ENCODE results near the gene VSX1. TPM values are rescaled to one million over a fixed set of nuclear protein-coding genes. Genes with fewer than 3 reads are reported as not detected.

The VSX1 gene
- total RNA-seq, 1 donor from 2014 or later = not detected

DNA sequence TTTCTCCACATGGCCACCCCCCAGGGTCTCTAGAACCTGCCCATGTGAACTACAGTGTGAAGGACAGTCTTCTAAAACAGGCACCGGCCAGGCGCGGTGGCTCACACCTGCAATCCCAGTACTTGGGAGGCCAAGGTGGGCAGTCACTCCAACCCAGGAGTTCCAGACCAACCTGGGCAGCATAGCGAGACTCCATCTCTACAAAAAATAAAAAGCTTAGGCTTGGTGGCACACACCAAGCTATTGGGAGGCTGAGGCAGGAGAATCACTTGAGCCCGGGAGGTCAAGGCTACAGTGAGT is 37.7 kb downstream of the VSX1 start:
- H3K9me3 Mint-ChIP-seq = no peaks in the 10 kb centered on the region
- no peak overlapping the region for H3K4me3 Mint-ChIP-seq
- DNase-seq (ENCODE audit: low spot score) = no peak
- H3K27ac Mint-ChIP-seq = no peak overlapping the region
- H3K27me3 Mint-ChIP-seq (ENCODE audit: insufficient read depth) = peaks cover 3% of the 10 kb centered on the region
- intact Hi-C loops (cut with micrococcal nuclease) = no loop called here
- H3K36me3 Mint-ChIP-seq (ENCODE audit: low read depth) = peaks cover 5% of the 10 kb centered on the region
- H3K4me1 Mint-ChIP-seq (ENCODE audit: low read depth) = peaks cover 9% of the 10 kb centered on the region

DNA sequence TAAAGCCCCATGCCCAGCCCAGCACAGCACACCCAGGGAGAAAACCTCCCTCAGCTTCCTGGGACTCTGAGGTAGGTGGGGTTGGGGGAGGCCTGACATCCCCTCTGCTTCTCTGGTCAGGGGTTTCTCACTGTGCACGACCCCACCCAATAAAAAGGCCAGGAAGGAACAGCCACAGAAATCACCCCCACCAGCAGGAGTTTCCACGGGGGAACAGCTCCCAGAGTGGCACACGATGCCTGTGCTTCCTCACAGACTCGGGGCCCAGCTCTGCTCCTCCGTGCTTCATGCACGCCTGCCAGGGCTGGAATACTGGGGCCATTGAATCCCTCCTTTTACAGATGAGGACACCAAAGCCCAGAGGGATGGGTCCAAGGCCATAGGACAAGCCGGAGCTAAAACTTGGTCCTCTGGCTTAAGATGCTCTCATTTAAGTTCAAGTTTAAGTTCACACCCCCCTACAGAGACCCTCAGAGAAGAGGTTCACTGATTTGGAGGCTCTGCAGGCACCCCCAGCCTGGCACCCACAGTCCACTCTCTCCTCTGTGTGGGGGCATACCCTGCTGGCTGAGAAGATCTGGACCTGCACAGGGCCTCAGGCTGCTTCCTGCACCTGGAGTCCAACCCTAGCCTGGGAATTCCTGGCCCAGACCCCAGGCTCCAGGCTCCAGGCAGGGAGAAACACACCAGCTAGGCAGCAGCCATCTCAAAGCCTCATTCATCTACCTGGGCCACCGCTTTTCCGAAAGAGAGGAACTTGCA is 38.3 kb downstream of the VSX1 start:
- H3K4me3 Mint-ChIP-seq = no peak overlapping the region
- no peak for DNase-seq (ENCODE audit: low spot score)
- no peaks in the 10 kb centered on the region for H3K9me3 Mint-ChIP-seq
- intact Hi-C loops (cut with micrococcal nuclease) = no loop called here
- H3K36me3 Mint-ChIP-seq (ENCODE audit: low read depth) = peaks cover 5% of the 10 kb centered on the region
- no peaks in the 10 kb centered on the region for H3K27me3 Mint-ChIP-seq (ENCODE audit: insufficient read depth)
- H3K4me1 Mint-ChIP-seq (ENCODE audit: low read depth) = peaks cover 9% of the 10 kb centered on the region
- no peak overlapping the region for H3K27ac Mint-ChIP-seq

DNA sequence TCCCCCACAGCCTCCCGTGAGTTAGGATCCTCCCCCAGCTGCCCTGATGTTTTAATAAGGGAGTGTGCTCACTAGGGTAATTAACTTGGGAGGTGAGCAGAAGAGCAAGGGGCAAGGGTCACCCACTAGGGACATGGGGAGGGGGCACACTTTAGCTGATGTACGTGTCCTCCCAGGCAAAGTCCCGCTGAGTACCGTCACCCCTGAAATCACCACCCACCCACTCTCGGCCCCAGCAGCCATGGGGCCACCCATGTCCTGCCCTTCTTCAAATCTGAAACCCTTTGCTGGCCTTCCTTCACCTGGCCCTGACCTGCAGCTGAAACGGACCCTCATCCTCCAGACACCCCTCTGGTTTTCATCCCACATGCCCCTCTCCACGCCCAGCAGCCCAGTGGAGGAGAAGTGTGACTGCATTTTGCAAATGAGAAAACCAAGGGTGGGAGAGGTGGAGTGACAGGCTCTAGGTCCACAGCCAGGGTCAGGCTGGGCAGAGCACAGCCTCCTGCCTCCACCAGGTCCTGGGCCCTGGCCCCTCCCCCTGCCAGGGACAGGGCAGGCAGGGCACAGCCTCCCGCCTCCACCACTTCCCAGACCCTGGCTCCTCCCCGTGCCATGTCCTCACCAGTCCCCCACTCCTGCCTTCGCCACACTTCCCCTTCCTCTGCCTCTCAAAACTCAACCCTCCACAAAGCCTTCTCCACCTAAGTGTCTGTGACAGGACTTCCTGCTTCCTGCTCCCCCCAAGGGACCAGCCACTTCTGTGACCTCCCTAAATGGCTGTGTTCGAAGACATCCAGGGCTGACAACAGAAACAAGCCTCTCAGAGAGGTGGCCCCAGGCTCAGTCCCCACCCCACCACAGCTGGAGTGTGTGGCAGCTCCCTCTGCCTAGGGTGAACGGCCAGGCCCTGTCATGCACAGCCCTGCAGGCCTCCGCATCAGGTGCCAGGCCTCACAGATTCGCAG is 39.1 kb downstream of the VSX1 start:
- intact Hi-C loops (cut with micrococcal nuclease) = no loop called here
- Mint-ChIP-seq H3K4me1 (ENCODE audit: low read depth) (peaks cover 14% of the 10 kb centered on the region), H3K9me3 (no peaks in the 10 kb centered on the region), H3K27me3 (ENCODE audit: insufficient read depth) (no peaks in the 10 kb centered on the region), H3K36me3 (ENCODE audit: low read depth) (peaks cover 5% of the 10 kb centered on the region), H3K4me3 (no peak overlapping the region), H3K27ac (no peak overlapping the region)
- DNase-seq (ENCODE audit: low spot score) = peak; percentile 6

DNA sequence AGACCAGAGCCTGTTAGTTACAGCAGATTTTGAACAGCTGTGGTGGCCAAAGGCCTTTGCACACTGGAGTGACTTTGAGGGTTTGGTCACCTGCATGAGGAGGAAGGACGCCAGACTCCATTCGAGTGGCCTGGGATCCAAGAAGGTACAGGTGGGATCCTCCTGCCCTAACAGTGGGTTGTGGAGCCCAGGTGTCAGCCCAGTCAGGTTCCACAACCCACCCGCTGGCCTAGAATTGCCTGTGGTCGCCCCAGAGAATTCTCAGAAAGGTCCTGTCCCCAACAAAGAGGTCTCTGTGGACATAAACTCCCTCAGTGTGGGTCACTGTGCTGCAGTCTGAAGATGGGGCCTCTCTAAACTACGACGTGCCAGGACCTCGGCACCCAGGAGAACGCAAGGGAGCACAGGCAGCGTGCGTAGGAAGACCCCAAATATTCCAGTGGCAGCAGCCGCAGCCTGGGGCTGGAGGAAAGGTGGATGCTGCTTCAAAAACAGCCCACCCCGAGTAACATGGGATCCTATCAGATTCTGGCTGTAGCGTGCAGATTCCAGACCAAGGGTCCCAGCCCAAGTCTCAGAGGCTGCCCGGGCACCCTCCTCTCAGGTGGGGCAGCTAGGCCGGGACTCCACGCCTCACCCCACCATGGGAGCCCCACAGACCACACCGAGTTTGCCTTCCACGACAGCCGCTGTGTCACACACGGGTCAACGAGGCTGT is 40.0 kb downstream of the VSX1 start:
- H3K4me1 Mint-ChIP-seq (ENCODE audit: low read depth) = peaks cover 19% of the 10 kb centered on the region
- DNase-seq (ENCODE audit: low spot score) = no peak
- H3K36me3 Mint-ChIP-seq (ENCODE audit: low read depth) = no peaks in the 10 kb centered on the region
- H3K27me3 Mint-ChIP-seq (ENCODE audit: insufficient read depth) = no peaks in the 10 kb centered on the region
- H3K4me3 Mint-ChIP-seq = no peak overlapping the region
- intact Hi-C loops (cut with micrococcal nuclease) = no loop called here
- no peaks in the 10 kb centered on the region for H3K9me3 Mint-ChIP-seq
- no peak overlapping the region for H3K27ac Mint-ChIP-seq

DNA sequence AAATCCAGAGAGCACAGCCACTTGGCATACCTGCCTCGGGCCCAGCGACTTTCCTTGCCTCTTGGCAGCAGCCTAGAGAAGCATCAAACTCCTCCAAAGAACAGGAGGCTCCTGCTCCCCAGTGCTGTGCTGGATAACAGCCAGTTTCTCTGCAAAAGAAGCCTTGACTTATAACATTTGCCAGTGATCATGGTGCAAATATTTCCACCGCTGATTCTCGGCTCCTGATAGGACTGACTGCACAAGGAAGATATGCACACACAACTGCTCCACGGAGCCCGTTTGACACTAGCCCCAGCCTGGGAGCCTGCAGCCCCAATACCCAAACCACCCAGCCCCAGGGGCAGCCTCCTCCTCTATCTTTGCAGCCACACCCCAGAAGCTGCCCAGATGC is 41.5 kb downstream of the VSX1 start:
- Mint-ChIP-seq H3K36me3 (ENCODE audit: low read depth) (no peaks in the 10 kb centered on the region), H3K4me1 (ENCODE audit: low read depth) (peaks cover 33% of the 10 kb centered on the region), H3K27ac (no peak overlapping the region), H3K4me3 (no peak overlapping the region), H3K27me3 (ENCODE audit: insufficient read depth) (no peaks in the 10 kb centered on the region), H3K9me3 (no peaks in the 10 kb centered on the region)
- intact Hi-C loops (cut with micrococcal nuclease) = no loop called here
- DNase-seq (ENCODE audit: low spot score) = no peak

DNA sequence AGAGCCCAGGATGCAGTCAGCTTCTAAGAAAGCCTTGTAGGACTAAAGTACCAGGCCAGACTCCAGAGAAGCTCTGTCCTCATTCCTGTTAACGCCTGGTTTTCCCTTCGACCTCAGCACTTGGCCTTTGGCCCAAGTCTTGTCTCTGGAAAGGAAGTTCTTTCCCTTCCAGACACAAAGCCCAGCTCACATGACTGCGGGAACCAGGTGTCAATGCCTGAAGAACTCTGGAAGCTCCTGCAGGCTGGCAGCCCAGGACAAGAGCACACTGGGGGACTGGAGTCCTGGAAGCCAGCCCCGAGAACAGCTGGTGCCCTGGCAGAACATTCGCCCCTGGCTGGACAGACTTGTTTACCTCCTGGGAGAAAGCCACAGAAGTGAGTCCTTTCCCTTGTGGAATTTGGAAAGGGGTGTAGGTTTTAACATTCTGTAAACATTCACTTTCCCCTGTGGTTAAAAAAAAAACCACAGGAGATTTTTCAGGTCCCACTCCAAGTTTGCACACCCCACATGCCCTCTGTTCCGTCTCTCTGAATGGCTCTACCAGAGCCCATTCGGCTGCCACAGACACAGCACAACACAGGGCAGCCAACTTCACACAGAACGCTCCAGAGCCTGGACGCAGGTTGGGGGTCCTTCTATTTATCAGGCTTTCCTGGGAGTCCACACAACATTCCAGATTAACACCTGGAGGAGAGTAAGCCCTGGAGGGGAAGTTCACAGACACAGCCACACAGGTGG is 42.1 kb downstream of the VSX1 start:
- Mint-ChIP-seq H3K27me3 (ENCODE audit: insufficient read depth) (no peaks in the 10 kb centered on the region), H3K27ac (no peak overlapping the region)

DNA sequence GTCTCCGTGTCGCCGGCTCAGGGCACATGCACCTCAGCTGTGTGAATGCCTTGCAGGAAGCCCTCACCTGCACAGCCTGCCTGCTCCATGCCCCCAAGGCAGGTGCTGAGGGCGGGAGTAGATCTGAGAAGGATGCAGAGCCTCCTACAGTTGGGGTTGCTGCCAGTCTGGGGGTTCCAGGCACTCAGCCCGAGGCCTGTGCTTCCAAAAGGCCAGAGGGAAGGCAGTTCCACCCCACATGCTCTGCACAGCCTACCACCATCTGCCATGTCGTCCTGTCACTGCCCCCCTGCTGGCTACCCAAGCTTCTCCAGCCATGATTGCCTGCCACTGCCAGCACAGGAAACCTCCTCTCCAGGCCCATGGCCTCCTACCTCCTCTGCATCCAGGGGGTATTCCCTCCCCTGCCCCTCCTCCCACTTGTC is 43.3 kb downstream of the VSX1 start:
- intact Hi-C loops (cut with micrococcal nuclease) = no loop called here
- H3K27ac Mint-ChIP-seq = no peak overlapping the region
- no peaks in the 10 kb centered on the region for H3K9me3 Mint-ChIP-seq

More for the DNA sequence above, 42.1 kb downstream of the VSX1 start:
- Mint-ChIP-seq H3K36me3 (ENCODE audit: low read depth) (no peaks in the 10 kb centered on the region), H3K4me3 (no peak overlapping the region), H3K4me1 (ENCODE audit: low read depth) (peaks cover 33% of the 10 kb centered on the region), H3K9me3 (no peaks in the 10 kb centered on the region)
- no peak for DNase-seq (ENCODE audit: low spot score)
- intact Hi-C loops (cut with micrococcal nuclease) = no loop called here

DNA sequence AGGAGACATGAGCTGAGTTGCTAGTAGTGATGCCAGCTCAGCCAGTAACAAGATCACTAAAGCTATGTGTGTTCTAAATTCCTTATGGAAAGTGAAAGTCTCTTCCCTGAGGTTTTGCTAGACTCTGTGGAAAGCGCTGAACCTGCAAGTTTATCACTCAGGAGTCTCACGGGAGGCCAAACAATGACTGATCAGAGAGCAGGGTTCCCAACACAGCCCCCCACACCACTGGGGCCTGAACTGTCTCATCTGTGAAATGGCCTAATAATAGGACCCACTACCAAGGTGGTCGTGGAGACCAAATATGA is 43.9 kb downstream of the VSX1 start:
- no peaks in the 10 kb centered on the region for H3K36me3 Mint-ChIP-seq (ENCODE audit: low read depth)
- no peak for DNase-seq (ENCODE audit: low spot score)
- intact Hi-C loops (cut with micrococcal nuclease) = no loop called here
- peaks cover 30% of the 10 kb centered on the region for H3K4me1 Mint-ChIP-seq (ENCODE audit: low read depth)
- H3K4me3 Mint-ChIP-seq = no peak overlapping the region
- H3K27me3 Mint-ChIP-seq (ENCODE audit: insufficient read depth) = no peaks in the 10 kb centered on the region
- H3K27ac Mint-ChIP-seq = no peak overlapping the region
- H3K9me3 Mint-ChIP-seq = no peaks in the 10 kb centered on the region

More for the DNA sequence above, 43.3 kb downstream of the VSX1 start:
- H3K36me3 Mint-ChIP-seq (ENCODE audit: low read depth) = no peaks in the 10 kb centered on the region
- H3K4me3 Mint-ChIP-seq = no peak overlapping the region
- H3K27me3 Mint-ChIP-seq (ENCODE audit: insufficient read depth) = no peaks in the 10 kb centered on the region
- DNase-seq (ENCODE audit: low spot score) = no peak
- peaks cover 33% of the 10 kb centered on the region for H3K4me1 Mint-ChIP-seq (ENCODE audit: low read depth)

DNA sequence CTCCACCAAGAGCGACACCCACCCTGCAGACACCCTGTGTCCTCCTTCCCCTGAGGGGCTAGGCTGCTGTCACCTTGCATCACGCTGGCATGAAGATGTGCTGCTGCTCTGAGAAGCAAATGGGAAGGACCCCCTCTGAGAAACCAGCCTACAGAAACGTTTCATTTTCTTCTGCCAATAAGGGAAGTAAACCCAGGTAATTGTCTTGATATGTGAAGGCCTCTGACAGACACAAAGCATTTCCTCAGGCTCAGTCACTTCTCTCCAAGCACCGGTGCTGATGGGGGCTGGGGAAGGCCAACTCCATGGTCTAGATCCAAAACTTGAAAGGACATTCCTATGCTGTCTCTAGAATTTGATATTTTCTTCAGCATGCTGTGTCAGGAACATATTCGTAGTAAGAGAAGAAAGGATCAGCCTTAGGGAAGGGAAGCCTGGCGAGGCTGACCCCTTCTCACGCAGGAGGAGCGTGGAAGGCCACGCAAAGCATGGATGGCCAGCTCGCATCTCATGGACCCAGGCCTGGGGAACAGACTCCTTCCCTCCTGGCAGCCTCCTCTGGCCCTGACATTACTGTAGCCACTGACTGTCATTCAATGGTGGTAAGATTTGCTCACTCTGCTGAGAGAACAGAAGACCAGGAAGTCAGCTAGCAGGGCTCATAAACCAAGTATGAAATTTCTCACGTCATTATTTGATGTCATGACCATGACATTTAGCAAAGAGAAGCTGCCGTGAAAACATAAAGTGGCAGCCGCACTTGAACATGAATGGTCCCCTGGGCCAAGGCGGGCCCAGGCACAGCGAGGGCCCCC is 44.4 kb downstream of the VSX1 start:
- Mint-ChIP-seq H3K27ac (no peak overlapping the region), H3K36me3 (ENCODE audit: low read depth) (no peaks in the 10 kb centered on the region), H3K4me1 (ENCODE audit: low read depth) (peaks cover 24% of the 10 kb centered on the region), H3K9me3 (no peaks in the 10 kb centered on the region), H3K27me3 (ENCODE audit: insufficient read depth) (no peaks in the 10 kb centered on the region), H3K4me3 (no peak overlapping the region)
- intact Hi-C loops (cut with micrococcal nuclease) = no loop called here
- DNase-seq (ENCODE audit: low spot score) = no peak

DNA sequence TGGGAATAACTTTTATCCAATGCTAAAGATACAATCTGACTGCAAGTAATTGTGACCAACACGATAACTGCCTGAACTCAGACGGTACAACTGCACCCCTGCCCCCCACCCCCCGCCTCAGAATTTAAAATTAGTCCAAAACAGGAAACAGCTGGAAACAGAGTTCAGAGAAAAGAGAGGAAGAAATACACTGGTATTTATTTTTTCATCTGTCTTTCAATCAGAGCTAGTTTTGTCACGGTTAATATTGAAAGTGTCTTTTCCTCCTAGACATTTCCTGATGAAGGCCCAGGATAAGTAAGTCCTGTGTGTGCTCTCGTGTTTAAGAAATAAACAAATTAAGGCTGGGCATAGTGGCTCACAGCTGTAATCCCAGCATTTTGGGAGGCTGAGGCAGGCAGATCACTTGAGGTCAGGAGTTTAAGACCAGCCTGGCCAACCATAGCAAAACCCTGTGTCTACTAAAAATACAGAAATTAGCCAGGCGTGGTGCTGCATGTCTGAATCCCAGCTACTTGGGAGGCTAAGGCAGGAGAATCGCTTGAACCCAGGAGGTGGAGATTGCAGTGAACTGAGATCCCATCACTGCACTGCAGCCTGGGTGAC is 45.5 kb downstream of the VSX1 start:
- Mint-ChIP-seq H3K36me3 (ENCODE audit: low read depth) (no peaks in the 10 kb centered on the region), H3K4me1 (ENCODE audit: low read depth) (peaks cover 23% of the 10 kb centered on the region), H3K27ac (peak overlapping the region; percentile 4), H3K9me3 (no peaks in the 10 kb centered on the region), H3K27me3 (ENCODE audit: insufficient read depth) (no peaks in the 10 kb centered on the region), H3K4me3 (no peak overlapping the region)
- intact Hi-C loops (cut with micrococcal nuclease) = no loop called here
- no peak for DNase-seq (ENCODE audit: low spot score)

DNA sequence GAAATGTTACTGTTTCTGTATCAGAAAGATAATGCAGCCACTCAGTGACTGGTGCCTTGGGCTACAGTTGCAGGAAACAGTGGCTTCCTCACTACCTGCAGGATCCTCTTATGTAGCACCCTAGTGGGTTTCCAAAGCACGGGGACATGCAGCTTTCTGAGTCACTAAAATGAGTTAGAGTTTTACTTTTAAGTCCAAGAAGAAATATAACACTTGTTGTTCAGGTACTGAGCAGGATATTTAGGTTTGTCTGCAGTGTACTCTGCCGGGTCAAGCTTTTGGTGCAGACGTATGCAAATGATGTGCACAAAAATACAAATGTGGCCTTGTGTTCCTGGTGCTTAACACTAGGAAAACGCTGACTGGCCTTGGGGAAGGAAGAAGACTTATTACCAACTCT is 46.0 kb downstream of the VSX1 start:
- intact Hi-C loops (cut with micrococcal nuclease) = no loop called here
- Mint-ChIP-seq H3K4me3 (no peak overlapping the region), H3K4me1 (ENCODE audit: low read depth) (peaks cover 23% of the 10 kb centered on the region), H3K9me3 (no peaks in the 10 kb centered on the region), H3K27ac (peak overlapping the region; percentile 4), H3K36me3 (ENCODE audit: low read depth) (no peaks in the 10 kb centered on the region), H3K27me3 (ENCODE audit: insufficient read depth) (no peaks in the 10 kb centered on the region)
- no peak for DNase-seq (ENCODE audit: low spot score)

DNA sequence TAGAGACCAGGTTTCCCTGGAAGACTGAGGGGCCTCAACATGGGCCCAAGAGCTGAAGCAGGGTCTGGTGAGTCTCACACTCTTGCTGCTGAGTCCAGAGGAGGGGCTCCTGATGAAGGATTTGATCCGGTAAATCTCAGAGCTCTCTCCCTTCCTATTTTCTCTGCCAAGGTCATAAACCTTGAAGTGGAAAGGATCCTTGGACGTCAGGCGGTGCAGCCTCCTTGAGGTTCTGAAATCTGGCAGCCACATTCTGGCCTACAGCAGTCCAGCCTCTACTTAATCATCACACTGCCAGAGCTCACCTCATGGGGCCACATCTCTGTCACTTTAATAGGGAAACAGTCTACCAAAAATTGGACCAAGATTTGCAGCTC is 48.0 kb downstream of the VSX1 start:
- H3K9me3 Mint-ChIP-seq = no peaks in the 10 kb centered on the region
- intact Hi-C loops (cut with micrococcal nuclease) = no loop called here
- peaks cover 23% of the 10 kb centered on the region for H3K4me1 Mint-ChIP-seq (ENCODE audit: low read depth)
- DNase-seq (ENCODE audit: low spot score) = no peak
- H3K27ac Mint-ChIP-seq = no peak overlapping the region
- H3K27me3 Mint-ChIP-seq (ENCODE audit: insufficient read depth) = no peaks in the 10 kb centered on the region
- H3K4me3 Mint-ChIP-seq = no peak overlapping the region
- H3K36me3 Mint-ChIP-seq (ENCODE audit: low read depth) = peaks cover 2% of the 10 kb centered on the region

All from activated T-helper 1 cell treated with anti-CD3 and anti-CD28 coated beads, Interleukin-12 subunit alpha, Interleukin-12 subunit beta, Interleukin-2, Interleukin-4 antibody, amounts not matched to agents 30 ng/mL and 10 ng/mL and 1 ng/mL, durations not matched to agents 14 hours and 24 hours and 36 hours (primary cell).